Measurements from ENCODE around the gene CDH4.

Gene CDH4

GRCh38 chr20:61746781-61747180 lies 494.7 kb downstream of the CDH4 start:
- ATAC-seq = no peak
- Mint-ChIP-seq H3K4me1 (no peaks in the 10 kb centered on the region), H3K4me3 (no peak overlapping the region), H3K27ac (no peak overlapping the region), H3K36me3 (no peaks in the 10 kb centered on the region), H3K9me3 (peaks cover 9% of the 10 kb centered on the region)
- DNase-seq (ENCODE audit: low spot score in 2 of 2) = no peak

DNA sequence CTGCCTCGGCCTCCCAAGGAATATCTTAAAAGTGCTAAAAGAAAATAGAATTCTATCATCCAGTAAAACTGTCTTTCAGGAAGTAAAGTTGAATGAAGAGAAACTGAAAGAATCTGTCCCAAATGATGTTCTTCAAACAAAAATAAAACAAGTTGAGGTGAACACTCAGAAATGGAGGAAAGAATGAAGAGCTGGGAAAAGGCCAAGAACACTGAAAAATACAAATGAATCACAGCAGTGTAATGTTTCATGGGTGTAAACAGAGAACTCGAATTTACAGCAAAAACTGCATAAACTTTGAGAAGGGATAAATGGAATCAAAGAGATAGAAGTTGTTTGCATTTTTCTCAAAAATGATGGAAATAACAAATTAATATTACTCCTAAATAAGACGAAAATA lies 496.3 kb downstream of the CDH4 start:
- Mint-ChIP-seq H3K36me3 (no peaks in the 10 kb centered on the region), H3K4me1 (no peaks in the 10 kb centered on the region), H3K9me3 (peaks cover 9% of the 10 kb centered on the region), H3K27ac (no peak overlapping the region), H3K4me3 (no peak overlapping the region)
- DNase-seq (ENCODE audit: low spot score in 2 of 2) = no peak
- ATAC-seq = no peak

DNA sequence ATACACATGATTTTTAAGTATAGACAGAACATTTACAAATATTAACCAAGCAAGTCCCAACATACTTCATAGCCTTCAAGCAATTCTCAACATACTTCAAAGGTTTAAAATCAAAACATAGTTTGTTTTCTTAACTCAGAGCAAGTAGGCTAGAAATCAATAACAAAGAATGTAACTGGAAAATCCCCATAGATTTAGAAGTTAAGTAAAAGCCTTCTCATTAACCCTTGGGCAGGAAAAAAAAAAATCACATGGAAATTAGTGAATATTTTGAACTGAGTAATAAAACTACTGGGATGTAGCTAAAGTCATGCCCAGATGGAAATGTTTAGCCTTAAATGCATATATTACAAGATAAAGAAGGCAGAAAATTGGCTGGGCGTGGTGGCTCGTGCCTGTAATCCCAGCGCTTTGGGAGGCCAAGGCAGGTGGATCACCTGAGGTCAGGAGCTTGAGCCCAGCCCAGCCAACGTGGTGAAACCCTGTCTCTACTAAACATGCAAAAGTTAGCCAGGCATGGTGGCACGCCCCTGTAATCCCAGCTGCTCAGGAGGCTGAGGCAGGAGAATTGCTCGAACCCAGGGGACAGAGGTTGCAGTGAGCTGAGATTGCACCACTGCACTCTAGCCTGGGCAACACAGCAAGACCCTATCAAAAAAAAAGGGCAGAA lies 497.5 kb downstream of the CDH4 start:
- no peak overlapping the region for H3K27ac Mint-ChIP-seq
- H3K36me3 Mint-ChIP-seq = no peaks in the 10 kb centered on the region
- ATAC-seq (no peak), DNase-seq (ENCODE audit: low spot score in 2 of 2) (no peak)
- H3K4me1 Mint-ChIP-seq = no peaks in the 10 kb centered on the region
- no peak overlapping the region for H3K4me3 Mint-ChIP-seq
- H3K9me3 Mint-ChIP-seq = peaks cover 9% of the 10 kb centered on the region

- ATAC-seq = no peak
- Mint-ChIP-seq H3K4me1 (no peaks in the 10 kb centered on the region), H3K36me3 (no peaks in the 10 kb centered on the region), H3K27ac (no peak overlapping the region), H3K9me3 (peaks cover 9% of the 10 kb centered on the region), H3K4me3 (no peak overlapping the region)
- DNase-seq (ENCODE audit: low spot score in 2 of 2) = no peak
Measured at GRCh38 chr20:61750093-61750492, 498.0 kb downstream of the CDH4 start.

DNA sequence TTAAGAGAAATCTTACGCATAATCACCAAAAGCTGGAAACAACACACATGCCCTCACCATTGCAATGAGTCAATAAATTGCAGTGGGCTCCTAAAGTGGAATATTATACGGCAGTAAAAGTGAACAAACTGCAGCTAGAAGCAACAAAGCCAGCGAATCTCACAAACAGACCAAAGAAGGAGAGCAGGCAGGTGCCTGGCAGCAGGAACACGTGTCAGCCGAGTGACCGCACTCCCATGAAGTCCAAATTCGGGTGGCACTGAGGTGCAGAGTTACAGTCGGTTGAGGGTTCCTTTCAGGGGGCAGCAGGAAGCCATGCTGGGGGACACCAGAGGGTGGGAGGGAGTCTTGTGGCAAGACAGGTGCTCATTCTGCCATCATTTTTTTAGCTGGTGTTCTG lies 500.5 kb downstream of the CDH4 start:
- DNase-seq (ENCODE audit: low spot score in 2 of 2) (no peak), ATAC-seq (no peak)
- Mint-ChIP-seq H3K4me3 (no peak overlapping the region), H3K27ac (no peak overlapping the region), H3K4me1 (no peaks in the 10 kb centered on the region), H3K36me3 (no peaks in the 10 kb centered on the region), H3K9me3 (peaks cover 5% of the 10 kb centered on the region)

DNA sequence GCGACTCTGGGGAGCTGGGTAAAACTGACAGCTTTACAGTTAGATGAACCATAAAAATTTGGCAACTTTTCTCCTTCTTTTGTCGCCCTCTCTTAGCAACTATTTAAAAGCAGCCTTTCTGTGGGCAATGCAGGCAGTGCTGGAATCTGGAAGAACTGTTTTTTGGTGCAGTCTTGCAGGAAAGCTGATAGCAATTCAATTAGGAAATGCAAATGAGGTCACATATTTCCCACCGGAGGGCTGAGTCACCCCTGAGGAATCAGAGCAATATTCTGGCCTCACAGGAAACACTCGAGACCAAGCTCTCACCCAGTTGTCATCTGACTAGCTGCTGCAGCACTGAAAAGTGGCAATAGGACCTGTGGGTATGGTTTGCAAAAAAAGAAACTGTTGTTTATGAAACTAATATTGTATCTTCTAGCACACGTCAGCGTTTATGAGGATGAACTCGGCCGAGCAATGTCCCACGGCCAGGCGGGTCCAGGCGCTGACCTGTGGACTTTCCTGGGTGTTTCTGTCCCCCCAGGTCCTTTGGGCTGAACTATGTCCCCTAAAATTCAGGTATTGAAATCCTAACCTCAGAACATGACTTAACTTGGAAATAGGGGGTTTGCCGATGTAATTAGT lies 501.4 kb downstream of the CDH4 start:
- no peak for DNase-seq (ENCODE audit: low spot score in 2 of 2)
- no peaks in the 10 kb centered on the region for H3K4me1 Mint-ChIP-seq
- ATAC-seq = no peak
- H3K36me3 Mint-ChIP-seq = no peaks in the 10 kb centered on the region
- H3K27ac Mint-ChIP-seq = no peak overlapping the region
- H3K4me3 Mint-ChIP-seq = no peak overlapping the region
- peaks cover 5% of the 10 kb centered on the region for H3K9me3 Mint-ChIP-seq

DNA sequence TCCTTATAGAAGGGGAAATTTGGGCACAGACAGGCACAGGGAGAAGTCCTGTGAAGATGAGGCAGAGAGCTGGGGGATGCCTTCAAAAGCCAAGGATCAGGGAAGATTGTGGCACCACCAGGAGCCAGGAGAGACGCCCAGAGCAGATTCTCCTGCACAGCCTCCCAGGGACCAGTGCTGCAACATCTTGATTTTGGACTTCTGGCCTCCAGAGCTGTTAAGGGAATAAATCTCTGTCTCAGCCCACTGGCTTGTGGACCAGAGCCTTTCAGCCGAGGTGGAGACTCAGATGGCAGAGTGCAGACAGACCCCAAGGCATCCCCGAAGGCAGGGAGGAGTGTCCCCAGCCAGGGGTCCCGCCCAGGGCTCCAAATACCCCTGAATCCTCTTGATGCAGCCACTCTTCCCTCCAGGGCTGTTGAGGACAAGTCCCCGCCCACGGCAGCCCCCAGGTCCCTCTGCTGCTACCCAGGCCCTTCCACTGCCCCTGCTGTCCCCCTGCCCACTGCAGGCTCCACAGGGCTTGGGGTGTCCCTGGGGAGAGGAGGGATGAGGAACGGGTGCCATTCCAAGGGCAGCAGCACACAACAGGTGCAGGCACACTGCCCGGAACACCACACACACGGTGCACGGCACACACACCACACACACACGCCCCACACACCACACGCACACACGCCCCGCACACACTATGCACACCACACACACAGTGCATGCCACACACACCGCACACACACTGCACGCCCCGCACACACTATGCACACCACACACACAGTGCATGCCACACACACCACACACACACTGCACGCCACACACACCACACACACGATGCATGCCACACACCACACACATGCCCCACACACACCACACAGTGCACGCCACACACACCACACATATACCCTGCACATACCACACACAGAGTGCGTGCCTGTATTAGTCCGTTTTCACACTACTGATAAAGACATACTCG lies 502.2 kb downstream of the CDH4 start:
- no peak for DNase-seq (ENCODE audit: low spot score in 2 of 2)

DNA sequence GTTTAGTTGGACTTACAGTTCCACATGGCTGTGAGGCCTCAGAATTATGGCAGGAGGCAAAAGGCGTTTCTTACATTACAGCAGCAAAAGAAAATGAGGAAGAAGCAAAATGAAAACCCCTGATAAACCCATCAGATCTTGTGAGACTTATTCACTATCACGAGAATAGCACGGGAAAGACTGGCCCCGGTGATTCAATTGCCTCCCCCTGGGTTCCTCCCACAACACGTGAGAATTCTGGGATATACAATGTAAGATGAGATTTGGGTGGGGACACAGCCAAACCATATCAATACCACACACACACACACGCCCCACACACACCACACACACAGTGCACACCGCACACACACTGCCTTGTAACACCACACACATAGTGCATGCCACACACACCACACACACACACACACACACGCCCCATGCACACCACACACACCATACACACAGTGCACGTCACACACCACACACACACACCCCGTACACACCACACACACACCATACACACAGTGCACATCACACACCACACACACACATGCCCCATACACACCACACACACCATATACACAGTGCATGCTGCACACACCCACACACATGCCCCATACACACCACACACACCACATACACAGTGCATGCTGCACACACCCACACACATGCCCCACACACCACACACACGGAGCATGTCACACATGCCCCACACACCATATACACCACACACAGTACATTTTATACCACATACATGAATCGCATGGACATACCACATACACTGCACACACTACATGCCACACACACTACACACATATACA lies 503.1 kb downstream of the CDH4 start:
- no peak for DNase-seq (ENCODE audit: low spot score in 2 of 2)
- H3K27ac Mint-ChIP-seq = no peak overlapping the region
- no peak for ATAC-seq
- H3K9me3 Mint-ChIP-seq = peaks cover 1% of the 10 kb centered on the region
- no peaks in the 10 kb centered on the region for H3K36me3 Mint-ChIP-seq
- no peaks in the 10 kb centered on the region for H3K4me1 Mint-ChIP-seq
- no peak overlapping the region for H3K4me3 Mint-ChIP-seq

More for the DNA sequence above, 502.2 kb downstream of the CDH4 start:
- ATAC-seq = no peak
- Mint-ChIP-seq H3K27ac (no peak overlapping the region), H3K4me1 (no peaks in the 10 kb centered on the region), H3K36me3 (no peaks in the 10 kb centered on the region), H3K4me3 (no peak overlapping the region), H3K9me3 (peaks cover 5% of the 10 kb centered on the region)

GRCh38 chr20:61755971-61756845 lies 504.1 kb downstream of the CDH4 start:
- H3K27ac Mint-ChIP-seq = no peak overlapping the region
- ATAC-seq (no peak), DNase-seq (ENCODE audit: low spot score in 2 of 2) (no peak)
- H3K4me1 Mint-ChIP-seq = no peaks in the 10 kb centered on the region
- H3K9me3 Mint-ChIP-seq = no peaks in the 10 kb centered on the region
- H3K36me3 Mint-ChIP-seq = no peaks in the 10 kb centered on the region
- H3K4me3 Mint-ChIP-seq = no peak overlapping the region

DNA sequence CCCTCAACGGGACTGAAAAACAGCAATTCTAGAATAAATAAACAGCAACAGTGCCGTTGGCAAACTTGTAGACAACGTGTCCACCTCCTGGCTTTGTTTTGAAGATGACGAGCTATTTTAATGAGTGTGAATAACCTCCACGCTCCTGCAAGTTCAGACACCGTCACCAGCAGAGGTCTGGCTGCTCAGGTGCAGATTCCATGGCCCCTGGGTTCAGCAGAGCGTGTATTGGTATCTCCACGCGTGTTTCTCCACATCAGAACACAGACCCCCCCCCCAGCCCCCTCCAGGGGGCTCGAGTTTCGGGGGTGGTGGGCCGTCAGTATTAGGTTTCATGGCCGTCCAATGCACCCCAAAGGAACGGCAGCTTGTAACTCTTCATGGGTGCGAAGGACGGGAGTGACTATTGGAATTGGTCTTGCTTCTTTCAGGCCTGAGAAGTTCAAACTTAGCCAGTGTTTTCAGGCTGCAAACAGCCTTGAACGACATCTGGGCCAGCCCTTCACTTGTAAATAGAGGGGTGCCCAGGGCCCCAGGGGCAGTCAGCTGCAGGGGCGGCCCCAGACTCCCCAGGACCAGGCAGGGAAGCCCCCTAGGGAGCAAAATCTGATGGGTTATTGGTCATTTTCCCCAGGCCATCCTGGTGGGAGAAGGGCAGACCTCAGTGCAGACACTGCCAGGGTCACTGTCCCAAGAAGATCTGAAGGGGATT lies 505.1 kb downstream of the CDH4 start:
- Mint-ChIP-seq H3K4me1 (no peaks in the 10 kb centered on the region), H3K36me3 (no peaks in the 10 kb centered on the region), H3K9me3 (no peaks in the 10 kb centered on the region), H3K27ac (no peak overlapping the region), H3K4me3 (no peak overlapping the region)
- DNase-seq (ENCODE audit: low spot score in 2 of 2) = no peak
- ATAC-seq = no peak

- H3K4me3 Mint-ChIP-seq = no peak overlapping the region
- H3K36me3 Mint-ChIP-seq = no peaks in the 10 kb centered on the region
- no peak for DNase-seq (ENCODE audit: low spot score in 2 of 2)
- no peak for ATAC-seq
- no peaks in the 10 kb centered on the region for H3K4me1 Mint-ChIP-seq
- H3K27ac Mint-ChIP-seq = no peak overlapping the region
- H3K9me3 Mint-ChIP-seq = no peaks in the 10 kb centered on the region
Measured at GRCh38 chr20:61757678-61758563, 505.9 kb downstream of the CDH4 start.

- H3K4me3 Mint-ChIP-seq = no peak overlapping the region
- no peaks in the 10 kb centered on the region for H3K4me1 Mint-ChIP-seq
- ATAC-seq (no peak), DNase-seq (ENCODE audit: low spot score in 2 of 2) (no peak)
- no peaks in the 10 kb centered on the region for H3K9me3 Mint-ChIP-seq
- no peak overlapping the region for H3K27ac Mint-ChIP-seq
- H3K36me3 Mint-ChIP-seq = no peaks in the 10 kb centered on the region
Measured at GRCh38 chr20:61758564-61759200, 506.6 kb downstream of the CDH4 start.

All from stimulated activated effector memory CD8-positive, alpha-beta T cell treated with anti-CD3 and anti-CD28 coated beads, Interleukin-12 subunit alpha, Interleukin-12 subunit beta, amount 100 ng/mL, for 72 hours (primary cell).